Vagina (tissue), 2 donors: ENCODE measurements around the gene ARPC5. TPM values are rescaled to one million over a fixed set of nuclear protein-coding genes. Genes with fewer than 3 reads are reported as not detected.

Source experiments
- DNase-seq, 2 donors: peaks; one replicate each; pipeline ENCODE4 v3.0.0-alpha.2; 2017; ENCODE audit errors: extremely low spot score in 2 of 2
- H3K27ac ChIP-seq: fragments of 200-600 bp; sonication (generic); one replicate; pipeline ENCODE4 v1.5.1; 2019
- H3K27me3 ChIP-seq: fragments of 200-600 bp; sonication (generic); one replicate; pipeline ENCODE4 v1.5.1; 2019
- H3K36me3 ChIP-seq, 2 donors: fragments of 200-600 bp; sonication (generic); one replicate each; pipeline ENCODE4 v1.5.1; 2017 to 2019
- H3K4me1 ChIP-seq: fragments of 200-600 bp; sonication (generic); one replicate; pipeline ENCODE4 v1.5.1; 2019
- H3K4me3 ChIP-seq, 2 donors: fragments of 200-600 bp; sonication (generic); 1 replicate in 1 of 2; 2 replicates in 1 of 2; pipeline ENCODE4 v1.5.1; 2016 to 2019
- H3K9me3 ChIP-seq: fragments of 200-600 bp; sonication (generic); one replicate; pipeline ENCODE4 v1.5.1; 2019
- CTCF ChIP-seq, 3 experiments: fragments of 450-650 bp in 2 of 3; fragments of 200-600 bp in 1 of 3; sonication (generic) in 1 of 3; IDR thresholded peaks; one replicate each; pipeline ENCODE4 v1.5.1; 2017 to 2019; ENCODE audit warnings: antibody characterized with exemption in 3 of 3, mild to moderate bottlenecking in 2 of 3, moderate library complexity in 2 of 3
- POLR2A ChIP-seq, 2 donors: fragments of 450-650 bp; IDR thresholded peaks; one replicate each; pipeline ENCODE4 v1.6.1; 2017; ENCODE audit warnings: antibody characterized with exemption in 2 of 2, mild to moderate bottlenecking in 2 of 2, moderate library complexity in 2 of 2
- POLR2AphosphoS5 ChIP-seq, 2 donors: sonication (generic); formaldehyde crosslinking; IDR thresholded peaks; one replicate each; pipeline ENCODE4 v1.9.0; 2017; ENCODE audit warnings: antibody characterized with exemption in 2 of 2, mild to moderate bottlenecking in 2 of 2, low read depth in 1 of 2; ENCODE audit not compliant: insufficient read depth in 1 of 2
- intact Hi-C: fragments of 100-400 bp; cut with DNase I; formaldehyde crosslinking; loops from one replicate; pipeline ENCODE4 v1.15.1; 2023
- total RNA-seq: library from RNA; depleted of rRNA; stranded (reverse); fragments of >200 nt; gene quantifications from one replicate; pipeline ENCODE4 v1.2.3, GENCODE V29; 2016

Gene ARPC5
- total RNA-seq, 1 donor from 2014 or later = 48.4 TPM

- Histone ChIP-seq H3K4me3 (no peak overlapping the region), H3K9me3 (no peaks in the 10 kb centered on the region), H3K4me1 (no peaks in the 10 kb centered on the region), H3K27ac (no peak overlapping the region), H3K27me3 (no peaks in the 10 kb centered on the region), H3K36me3 (no peaks in the 10 kb centered on the region)
- no peak for TF ChIP-seq CTCF (IDR thresholded peaks at IDR 0.05)
- TF ChIP-seq POLR2AphosphoS5 (IDR thresholded peaks at IDR 0.05; ENCODE audit: insufficient read depth in 1 of 2, low read depth in 1 of 2) = no peak
- no peak for TF ChIP-seq POLR2A (IDR thresholded peaks at IDR 0.05)
- DNase-seq = no peak
- intact Hi-C loops = no loop called here
Observed at GRCh38 chr1:183646776-183647175, 11.2 kb upstream of the ARPC5 start.

DNA sequence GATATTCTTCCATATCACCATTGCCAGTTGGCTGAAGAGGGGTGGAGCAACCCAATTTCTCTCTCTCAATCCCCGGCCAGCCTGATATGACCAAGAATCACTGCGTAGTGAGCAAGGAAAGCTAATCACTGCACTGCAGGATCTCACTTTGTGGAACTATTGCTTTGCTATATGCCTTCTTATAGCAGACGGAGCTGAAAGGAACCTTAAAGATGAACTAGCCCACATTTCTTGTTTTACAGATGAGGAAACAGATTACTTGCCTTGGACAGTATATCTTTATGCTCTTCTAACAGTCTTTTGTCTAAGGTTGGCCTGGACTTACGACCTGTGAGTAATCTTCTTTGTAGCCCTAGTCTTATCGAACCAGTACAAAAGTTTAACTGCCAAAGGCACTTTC is 9.9 kb upstream of the ARPC5 start:
- no peak for DNase-seq
- H3K27me3 ChIP-seq = no peaks in the 10 kb centered on the region
- H3K27ac ChIP-seq = no peak overlapping the region
- no peaks in the 10 kb centered on the region for H3K36me3 ChIP-seq
- H3K4me1 ChIP-seq = no peaks in the 10 kb centered on the region
- H3K9me3 ChIP-seq = no peaks in the 10 kb centered on the region
- no peak for TF ChIP-seq CTCF (IDR thresholded peaks at IDR 0.05)
- TF ChIP-seq POLR2AphosphoS5 (IDR thresholded peaks at IDR 0.05; ENCODE audit: insufficient read depth in 1 of 2, low read depth in 1 of 2) = no peak
- TF ChIP-seq POLR2A (IDR thresholded peaks at IDR 0.05) = no peak
- H3K4me3 ChIP-seq = no peak overlapping the region
- intact Hi-C loops = no loop called here

DNA sequence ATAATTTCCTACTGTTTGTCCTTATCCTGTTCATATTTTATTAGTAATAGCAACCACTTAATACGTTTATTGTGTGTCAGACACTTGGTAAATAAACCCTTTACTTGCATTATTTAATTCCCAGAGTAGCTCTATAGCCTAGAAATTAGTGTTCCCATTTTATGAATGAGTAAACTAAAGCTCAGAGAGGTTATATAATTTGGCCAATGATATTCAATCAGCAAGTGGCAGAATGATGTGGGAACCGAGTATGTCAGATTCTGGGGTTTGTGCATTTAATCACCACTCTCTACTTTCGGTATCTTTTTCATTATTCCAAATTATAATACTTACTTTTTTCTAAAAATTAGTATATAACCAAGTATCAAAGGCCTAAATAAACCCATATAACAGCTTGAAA is 6.6 kb upstream of the ARPC5 start:
- no peak for DNase-seq
- no peaks in the 10 kb centered on the region for H3K36me3 ChIP-seq
- H3K27ac ChIP-seq = no peak overlapping the region
- H3K9me3 ChIP-seq = no peaks in the 10 kb centered on the region
- no peak overlapping the region for H3K4me3 ChIP-seq
- intact Hi-C loops = no loop called here
- TF ChIP-seq POLR2AphosphoS5 (IDR thresholded peaks at IDR 0.05; ENCODE audit: insufficient read depth in 1 of 2, low read depth in 1 of 2) = no peak
- no peak for TF ChIP-seq POLR2A (IDR thresholded peaks at IDR 0.05)
- TF ChIP-seq CTCF (IDR thresholded peaks at IDR 0.05) = no peak
- H3K4me1 ChIP-seq = no peaks in the 10 kb centered on the region
- H3K27me3 ChIP-seq = no peaks in the 10 kb centered on the region

- intact Hi-C loops = no loop called here
- no peak for TF ChIP-seq POLR2AphosphoS5 (IDR thresholded peaks at IDR 0.05; ENCODE audit: insufficient read depth in 1 of 2, low read depth in 1 of 2)
- no peak for TF ChIP-seq CTCF (IDR thresholded peaks at IDR 0.05)
- no peak for TF ChIP-seq POLR2A (IDR thresholded peaks at IDR 0.05)
- Histone ChIP-seq H3K9me3 (no peaks in the 10 kb centered on the region), H3K27ac (no peak overlapping the region), H3K36me3 (no peaks in the 10 kb centered on the region), H3K4me3 (no peak overlapping the region), H3K27me3 (no peaks in the 10 kb centered on the region), H3K4me1 (peaks cover 8% of the 10 kb centered on the region)
- DNase-seq = no peak
Observed at GRCh38 chr1:183640193-183640592, 4.6 kb upstream of the ARPC5 start.

DNA sequence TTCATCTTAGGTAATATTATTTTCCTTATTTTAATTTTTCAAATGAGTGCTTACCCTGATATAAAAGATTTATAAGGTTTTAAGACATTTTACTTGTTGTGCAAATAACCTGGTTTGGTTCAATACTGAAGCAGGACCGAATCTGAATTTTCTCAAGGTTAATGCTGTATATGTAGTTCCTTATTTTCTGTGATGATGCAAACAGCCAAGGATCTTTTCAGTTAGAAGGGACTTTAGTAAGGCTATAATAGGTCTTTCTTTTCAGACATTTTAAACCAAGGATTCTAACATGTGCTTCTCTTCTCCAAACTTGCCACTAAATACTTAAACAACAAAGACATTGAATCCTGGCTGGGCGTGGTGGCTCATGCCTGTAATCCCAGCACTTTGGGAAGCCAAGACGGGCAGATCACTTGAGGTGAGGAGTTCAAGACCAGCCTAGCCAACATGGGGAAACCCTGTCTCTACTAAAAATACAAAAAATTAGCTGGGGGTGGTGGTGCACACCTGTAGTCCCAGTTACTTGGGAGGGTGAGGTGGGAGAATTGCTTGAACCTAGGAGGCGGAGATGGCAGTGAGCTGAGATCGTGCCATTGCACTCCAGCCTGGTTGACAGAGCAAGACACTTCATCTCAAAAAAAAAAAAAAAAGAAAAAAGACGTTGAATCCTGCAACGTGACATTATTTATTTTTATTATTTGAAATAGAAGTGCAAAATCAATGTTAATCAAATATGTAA is 3.2 kb upstream of the ARPC5 start:
- H3K36me3 ChIP-seq = no peaks in the 10 kb centered on the region
- no peak for DNase-seq
- H3K27ac ChIP-seq = no peak overlapping the region
- no peak overlapping the region for H3K4me3 ChIP-seq
- no peaks in the 10 kb centered on the region for H3K9me3 ChIP-seq
- TF ChIP-seq CTCF (IDR thresholded peaks at IDR 0.05) (no peak), POLR2A (IDR thresholded peaks at IDR 0.05) (no peak)
- intact Hi-C loops = no loop called here
- H3K27me3 ChIP-seq = no peaks in the 10 kb centered on the region
- peaks cover 18% of the 10 kb centered on the region for H3K4me1 ChIP-seq
